ENCODE results near the gene PDSS1.

The PDSS1 gene

GRCh38 chr10:26741368-26741767 is 43.9 kb downstream of the PDSS1 start:
- DNase-seq (ENCODE audit: low spot score), result no peak
- TF ChIP-seq, protein P1, sequence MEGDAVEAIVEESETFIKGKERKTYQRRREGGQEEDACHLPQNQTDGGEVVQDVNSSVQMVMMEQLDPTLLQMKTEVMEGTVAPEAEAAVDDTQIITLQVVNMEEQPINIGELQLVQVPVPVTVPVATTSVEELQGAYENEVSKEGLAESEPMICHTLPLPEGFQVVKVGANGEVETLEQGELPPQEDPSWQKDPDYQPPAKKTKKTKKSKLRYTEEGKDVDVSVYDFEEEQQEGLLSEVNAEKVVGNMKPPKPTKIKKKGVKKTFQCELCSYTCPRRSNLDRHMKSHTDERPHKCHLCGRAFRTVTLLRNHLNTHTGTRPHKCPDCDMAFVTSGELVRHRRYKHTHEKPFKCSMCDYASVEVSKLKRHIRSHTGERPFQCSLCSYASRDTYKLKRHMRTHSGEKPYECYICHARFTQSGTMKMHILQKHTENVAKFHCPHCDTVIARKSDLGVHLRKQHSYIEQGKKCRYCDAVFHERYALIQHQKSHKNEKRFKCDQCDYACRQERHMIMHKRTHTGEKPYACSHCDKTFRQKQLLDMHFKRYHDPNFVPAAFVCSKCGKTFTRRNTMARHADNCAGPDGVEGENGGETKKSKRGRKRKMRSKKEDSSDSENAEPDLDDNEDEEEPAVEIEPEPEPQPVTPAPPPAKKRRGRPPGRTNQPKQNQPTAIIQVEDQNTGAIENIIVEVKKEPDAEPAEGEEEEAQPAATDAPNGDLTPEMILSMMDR (IDR thresholded peaks at IDR 0.05; ENCODE audit: extremely low read depth, missing control alignments), result no peak

- no peak for DNase-seq (ENCODE audit: low spot score)
- TF ChIP-seq, protein P1 (IDR thresholded peaks at IDR 0.05; ENCODE audit: extremely low read depth, missing control alignments), result no peak
Measured at GRCh38 chr10:26743091-26743490, 45.6 kb downstream of the PDSS1 start.

DNA sequence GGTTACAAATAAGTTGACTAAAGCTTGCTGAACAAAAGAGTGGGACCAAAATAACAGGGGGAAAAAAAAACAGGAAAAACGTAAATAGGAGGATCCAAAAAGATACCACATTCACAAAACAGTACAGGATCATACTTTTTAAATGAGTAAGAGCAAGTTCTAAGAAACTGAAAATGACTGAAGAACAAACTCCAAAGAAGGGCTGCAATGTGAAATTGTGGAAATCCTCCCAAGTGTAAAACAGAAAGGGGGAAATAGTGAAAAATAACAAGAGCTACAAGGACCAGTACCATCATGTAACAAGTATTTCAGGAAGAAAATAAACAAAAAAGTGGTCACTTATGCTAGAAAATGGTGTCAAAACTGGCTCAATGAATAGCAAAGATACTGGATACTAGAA is 46.3 kb downstream of the PDSS1 start:
- no peak for DNase-seq (ENCODE audit: low spot score)
- TF ChIP-seq, protein P1 (IDR thresholded peaks at IDR 0.05; ENCODE audit: extremely low read depth, missing control alignments), result no peak

DNA sequence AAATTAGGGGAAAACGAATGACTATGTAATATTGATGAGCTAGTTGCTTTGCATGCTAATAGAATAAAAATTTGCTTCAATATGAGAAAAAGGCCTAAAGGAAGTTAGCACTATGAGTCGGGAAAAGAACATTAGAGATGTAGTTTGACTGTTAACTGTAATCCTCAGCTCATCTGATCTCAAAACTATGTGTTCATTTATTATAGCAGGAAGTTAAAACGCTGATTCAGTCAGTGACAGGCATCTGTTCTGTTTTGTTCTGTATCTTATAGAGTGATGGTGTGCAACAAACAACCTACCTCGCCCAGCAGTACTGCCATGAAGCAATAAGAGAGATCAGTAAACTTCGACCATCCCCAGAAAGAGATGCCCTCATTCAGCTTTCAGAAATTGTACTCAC is 48.6 kb downstream of the PDSS1 start:
- no peak for DNase-seq (ENCODE audit: low spot score)
- TF ChIP-seq, protein P1 (IDR thresholded peaks at IDR 0.05; ENCODE audit: extremely low read depth, missing control alignments), result no peak

- DNase-seq (ENCODE audit: low spot score), result peak; percentile 48
- TF ChIP-seq, protein P1 (IDR thresholded peaks at IDR 0.05; ENCODE audit: extremely low read depth, missing control alignments), result no peak
Measured at GRCh38 chr10:26755443-26755903, 58.0 kb downstream of the PDSS1 start.

- TF ChIP-seq, protein P1 (IDR thresholded peaks at IDR 0.05; ENCODE audit: extremely low read depth, missing control alignments), result no peak
- DNase-seq (ENCODE audit: low spot score), result no peak
Measured at GRCh38 chr10:26759008-26759407, 61.5 kb downstream of the PDSS1 start.

DNA sequence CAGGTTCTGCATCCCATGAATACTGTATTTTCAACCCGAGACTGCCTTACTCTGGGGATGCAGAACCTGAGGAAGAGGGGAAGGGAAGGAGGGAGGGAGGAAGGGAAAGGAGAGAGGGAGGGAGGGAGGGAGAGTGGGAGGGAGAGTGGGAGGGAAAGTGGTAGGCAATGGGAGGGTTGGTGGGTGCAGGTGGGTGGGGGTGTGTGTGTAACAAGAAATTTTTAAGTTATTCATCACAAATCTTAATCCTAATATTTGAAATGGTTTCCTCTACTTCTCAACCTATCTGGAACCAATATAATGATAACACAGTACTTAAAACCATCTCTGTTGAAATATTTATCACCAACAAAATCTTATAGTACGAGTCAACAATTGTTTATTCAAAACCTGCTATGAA is 68.0 kb downstream of the PDSS1 start:
- TF ChIP-seq, protein P1 (IDR thresholded peaks at IDR 0.05; ENCODE audit: extremely low read depth, missing control alignments), result no peak
- no peak for DNase-seq (ENCODE audit: low spot score)
